Neuronal stem cell (in vitro differentiated cells): ENCODE data around the gene DENND1B.

ENCODE experiments used
- DNase-seq: peaks from one replicate; pipeline ENCODE4 v3.0.0-alpha.2; 2013; ENCODE audit warnings: low spot score
- H2AFZ ChIP-seq: one replicate; pipeline ENCODE4 v1.6.1; 2013; ENCODE audit warnings: mild to moderate bottlenecking, low read length, inconsistent platforms
- H2AK5ac ChIP-seq: 2 replicates; pipeline ENCODE4 v1.6.1; 2013; ENCODE audit warnings: low read depth, mild to moderate bottlenecking, inconsistent platforms, low read length, moderate library complexity, mixed read lengths
- H2BK120ac ChIP-seq: 2 replicates; pipeline ENCODE4 v1.6.1; 2013; ENCODE audit warnings: low read depth, mild to moderate bottlenecking, inconsistent platforms, low read length, moderate library complexity, mixed read lengths
- H2BK12ac ChIP-seq: one replicate; pipeline ENCODE4 v1.6.1; 2013; ENCODE audit warnings: low read length, inconsistent platforms
- H2BK15ac ChIP-seq: 2 replicates; pipeline ENCODE4 v1.6.1; 2013; ENCODE audit warnings: mild to moderate bottlenecking, low read length, inconsistent platforms, mixed read lengths
- H2BK5ac ChIP-seq: one replicate; pipeline ENCODE4 v1.6.1; 2013; ENCODE audit warnings: inconsistent platforms, mild to moderate bottlenecking, low read length, moderate library complexity
- H3K14ac ChIP-seq: one replicate; pipeline ENCODE4 v1.6.1; 2013; ENCODE audit warnings: low read length, inconsistent platforms
- H3K18ac ChIP-seq: 2 replicates; pipeline ENCODE4 v1.6.1; 2013; ENCODE audit warnings: low read length, inconsistent platforms
- H3K23ac ChIP-seq: 2 replicates; pipeline ENCODE4 v1.6.1; 2013; ENCODE audit warnings: low read depth, mild to moderate bottlenecking, mixed read lengths, low read length, inconsistent platforms; ENCODE audit not compliant: poor library complexity
- H3K27ac ChIP-seq: replicated peaks from 3 replicates; pipeline ENCODE4 v1.5.1; 2013; ENCODE audit warnings: low read length, inconsistent platforms
- H3K27me3 ChIP-seq, 3 experiments: 2 replicates each; pipeline ENCODE4 v1.6.1; 2013; ENCODE audit warnings: low read length in 3 of 3, mild to moderate bottlenecking in 2 of 3, inconsistent platforms in 1 of 3, low read depth in 1 of 3, mixed read lengths in 1 of 3, moderate library complexity in 1 of 3; ENCODE audit not compliant: control insufficient read depth in 3 of 3, insufficient read depth in 3 of 3
- H3K36me3 ChIP-seq, 2 donors: replicated peaks in 1 of 2; 2 replicates each; pipeline ENCODE4 v1.6.1; 2013; ENCODE audit warnings: low read length in 2 of 2; ENCODE audit not compliant: control insufficient read depth in 2 of 2, insufficient read depth in 2 of 2
- H3K4ac ChIP-seq: 2 replicates; pipeline ENCODE4 v1.6.1; 2013; ENCODE audit warnings: inconsistent platforms, mild to moderate bottlenecking, low read length, moderate library complexity
- H3K4me1 ChIP-seq, 2 donors: 1 replicate in 1 of 2; 2 replicates in 1 of 2; pipeline ENCODE4 v1.6.1; 2013; ENCODE audit warnings: low read length in 2 of 2, low read depth in 1 of 2; ENCODE audit not compliant: control insufficient read depth in 2 of 2, insufficient read depth in 1 of 2
- H3K4me2 ChIP-seq: one replicate; pipeline ENCODE4 v1.6.1; 2013; ENCODE audit warnings: mild to moderate bottlenecking, low read length, inconsistent platforms; ENCODE audit not compliant: insufficient read depth, poor library complexity, severe bottlenecking
- H3K4me3 ChIP-seq, 2 donors: 2 replicates each; pipeline ENCODE4 v1.5.1; 2013; ENCODE audit warnings: low read length in 2 of 2, mild to moderate bottlenecking in 2 of 2, inconsistent platforms in 1 of 2, moderate library complexity in 1 of 2
- H3K79me1 ChIP-seq: one replicate; pipeline ENCODE4 v1.6.1; 2013; ENCODE audit warnings: low read depth, mild to moderate bottlenecking, inconsistent platforms, low read length, moderate library complexity
- H3K9ac ChIP-seq: one replicate; pipeline ENCODE4 v1.6.1; 2013; ENCODE audit warnings: mild to moderate bottlenecking, low read depth, low read length, inconsistent platforms; ENCODE audit not compliant: poor library complexity
- H3K9me3 ChIP-seq, 2 donors: replicated peaks in 1 of 2; 2 replicates each; pipeline versions ENCODE3 to v1.6.1; 2013; ENCODE audit warnings: low read length in 2 of 2, mild to moderate bottlenecking in 2 of 2, inconsistent platforms in 1 of 2, low read depth in 1 of 2, mixed read lengths in 1 of 2, moderate library complexity in 1 of 2; ENCODE audit not compliant: control insufficient read depth in 2 of 2, insufficient read depth in 1 of 2
- H4K8ac ChIP-seq: one replicate; pipeline ENCODE4 v1.6.1; 2013; ENCODE audit warnings: low read depth, mild to moderate bottlenecking, inconsistent platforms, low read length, moderate library complexity
- H4K91ac ChIP-seq: one replicate; pipeline ENCODE4 v1.6.1; 2013; ENCODE audit warnings: low read length, low read depth, mild to moderate bottlenecking, inconsistent platforms; ENCODE audit not compliant: poor library complexity
- WGBS, 2 donors: extraction: QIAGEN DNeasy Blood & Tissue Kit; methylation state at CpG; one replicate each; pipeline ENCODE4 v1.1.7; 2013; ENCODE audit warnings: missing lambda C conversion rate in 2 of 2, mixed read lengths in 1 of 2; ENCODE audit not compliant: insufficient read length in 2 of 2, insufficient replicate concordance in 1 of 2; ENCODE audit errors: extremely low coverage in 2 of 2; 5-methylcytosine and 5-hydroxymethylcytosine counted together

The DENND1B gene

DNA sequence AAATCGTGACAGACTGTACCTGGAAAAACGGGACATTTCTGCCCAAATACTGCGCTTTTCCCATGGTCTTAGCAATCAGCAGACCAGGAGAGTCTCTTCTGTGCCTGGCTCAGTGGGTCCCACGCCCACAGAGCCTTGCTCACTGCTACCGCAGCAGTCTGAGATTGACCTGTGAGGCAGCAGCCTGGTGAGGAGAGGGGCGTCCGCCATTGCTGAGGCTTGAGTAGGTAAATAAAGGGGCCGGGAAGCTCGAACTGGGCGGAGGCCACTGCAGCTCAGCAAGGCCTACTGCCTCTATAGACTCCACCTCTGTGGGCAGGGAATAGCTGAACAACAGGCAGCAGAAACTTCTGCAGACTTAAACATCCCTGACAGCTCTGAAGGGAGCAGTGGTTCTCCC is 203.1 kb downstream of the DENND1B start:
- H4K8ac ChIP-seq = no peak overlapping the region
- no peak overlapping the region for H2AK5ac ChIP-seq
- H3K27me3 ChIP-seq = no peaks in the 10 kb centered on the region
- no peaks in the 10 kb centered on the region for H3K79me1 ChIP-seq
- no peak overlapping the region for H3K9ac ChIP-seq
- no peak overlapping the region for H3K4me2 ChIP-seq
- no peak overlapping the region for H3K27ac ChIP-seq
- H3K4me3 ChIP-seq = no peak overlapping the region
- H2BK12ac ChIP-seq = no peak overlapping the region
- no peak overlapping the region for H4K91ac ChIP-seq
- H3K18ac ChIP-seq = no peak overlapping the region
- no peak overlapping the region for H2BK120ac ChIP-seq
- no peak overlapping the region for H2AFZ ChIP-seq
- H3K36me3 ChIP-seq = no peaks in the 10 kb centered on the region
- H3K9me3 ChIP-seq = peaks cover 0 to 6% of the 10 kb centered on the region in 2 donors
- no CpG with 5 or more reads among the region's 10 CpGs for WGBS, 2 donors
- no peak overlapping the region for H3K14ac ChIP-seq
- no peak overlapping the region for H2BK5ac ChIP-seq
- no peak overlapping the region for H3K23ac ChIP-seq
- no peak overlapping the region for H2BK15ac ChIP-seq
- no peak overlapping the region for H3K4ac ChIP-seq
- no peaks in the 10 kb centered on the region for H3K4me1 ChIP-seq
- DNase-seq = no peak

- no peak overlapping the region for H3K4me3 ChIP-seq
- no peak overlapping the region for H3K23ac ChIP-seq
- H3K36me3 ChIP-seq = no peaks in the 10 kb centered on the region
- no peak overlapping the region for H2AFZ ChIP-seq
- no peak overlapping the region for H3K4me2 ChIP-seq
- no peaks in the 10 kb centered on the region for H3K27me3 ChIP-seq
- no peak overlapping the region for H2BK12ac ChIP-seq
- H2AK5ac ChIP-seq = no peak overlapping the region
- no CpG with 5 or more reads among the region's 2 CpGs for WGBS, 2 donors
- H2BK15ac ChIP-seq = no peak overlapping the region
- H3K9me3 ChIP-seq = peaks cover 0 to 6% of the 10 kb centered on the region in 2 donors
- H3K4ac ChIP-seq = no peak overlapping the region
- no peak overlapping the region for H2BK5ac ChIP-seq
- H4K91ac ChIP-seq = no peak overlapping the region
- H3K79me1 ChIP-seq = no peaks in the 10 kb centered on the region
- H2BK120ac ChIP-seq = no peak overlapping the region
- H3K4me1 ChIP-seq = no peaks in the 10 kb centered on the region
- H3K27ac ChIP-seq = no peak overlapping the region
- no peak for DNase-seq
- no peak overlapping the region for H3K9ac ChIP-seq
- H4K8ac ChIP-seq = no peak overlapping the region
- no peak overlapping the region for H3K18ac ChIP-seq
- no peak overlapping the region for H3K14ac ChIP-seq
Observed at GRCh38 chr1:197567442-197567841, 207.8 kb downstream of the DENND1B start.

GRCh38 chr1:197561041-197561440 is 214.2 kb downstream of the DENND1B start:
- Histone ChIP-seq H2BK15ac (no peak overlapping the region), H3K23ac (no peak overlapping the region), H3K27me3 (no peaks in the 10 kb centered on the region), H4K8ac (no peak overlapping the region), H2BK120ac (no peak overlapping the region), H2AK5ac (no peak overlapping the region), H3K4me3 (no peak overlapping the region), H3K9ac (no peak overlapping the region), H4K91ac (no peak overlapping the region), H3K4me1 (no peaks in the 10 kb centered on the region), H3K18ac (no peak overlapping the region), H2BK5ac (no peak overlapping the region), H3K4ac (no peak overlapping the region), H2BK12ac (no peak overlapping the region), H3K4me2 (no peak overlapping the region), H2AFZ (no peak overlapping the region), H3K36me3 (no peaks in the 10 kb centered on the region), H3K27ac (no peak overlapping the region), H3K14ac (no peak overlapping the region), H3K79me1 (no peaks in the 10 kb centered on the region), H3K9me3 (no peaks in the 10 kb centered on the region)
- no peak for DNase-seq
- WGBS, 2 donors = no CpG with 5 or more reads among the region's 2 CpGs

DNA sequence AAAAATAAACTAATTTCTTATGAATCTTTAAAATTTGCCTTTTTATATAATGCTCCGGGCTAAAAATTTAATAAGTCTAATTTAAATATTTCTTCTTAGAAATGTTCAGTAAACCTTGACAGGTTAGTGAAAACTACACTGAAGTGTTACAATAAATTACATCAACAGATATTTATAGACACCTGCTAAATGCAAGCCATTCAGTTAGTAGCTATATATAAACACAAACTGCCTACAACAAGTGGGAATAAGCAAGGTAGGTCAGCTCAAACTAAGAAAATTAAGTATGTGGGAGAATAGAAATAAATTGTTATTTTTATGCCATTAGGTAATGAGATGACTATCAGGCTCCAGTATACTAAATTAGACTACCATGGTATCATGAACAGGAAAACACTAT is 215.6 kb downstream of the DENND1B start:
- Histone ChIP-seq H3K4me1 (no peaks in the 10 kb centered on the region), H3K4me2 (no peak overlapping the region), H3K9ac (no peak overlapping the region), H3K4me3 (no peak overlapping the region), H3K4ac (no peak overlapping the region), H2AFZ (no peak overlapping the region), H3K36me3 (no peaks in the 10 kb centered on the region), H2BK5ac (no peak overlapping the region), H3K79me1 (no peaks in the 10 kb centered on the region), H3K27me3 (no peaks in the 10 kb centered on the region), H3K9me3 (no peaks in the 10 kb centered on the region), H4K91ac (no peak overlapping the region), H2BK15ac (no peak overlapping the region), H2BK120ac (no peak overlapping the region), H3K27ac (no peak overlapping the region), H3K14ac (no peak overlapping the region), H2AK5ac (no peak overlapping the region), H2BK12ac (no peak overlapping the region), H3K23ac (no peak overlapping the region), H4K8ac (no peak overlapping the region), H3K18ac (no peak overlapping the region)
- no CpG with 5 or more reads among the region's 1 CpG for WGBS, 2 donors
- no peak for DNase-seq
